NCI-H2107 treated with DMSO at 0.1 percent for 48 hours (cell line): Measurements from ENCODE around the gene UBAC2.
"Not testable (repeated sequence)": the region's sequence is repeated elsewhere in the genome, so short reads cannot be mapped to it uniquely, and the experiment has no call there.

Experiments used
- DNase-seq: peaks from one replicate; lab custom pipeline; 2025; ENCODE audit not compliant: unreplicated experiment; lab: John Stamatoyannopoulos, UW

The UBAC2 gene

GRCh38 chr13:99407906-99408702, 207.4 kb downstream of the UBAC2 start:
- no peak for DNase-seq

DNA sequence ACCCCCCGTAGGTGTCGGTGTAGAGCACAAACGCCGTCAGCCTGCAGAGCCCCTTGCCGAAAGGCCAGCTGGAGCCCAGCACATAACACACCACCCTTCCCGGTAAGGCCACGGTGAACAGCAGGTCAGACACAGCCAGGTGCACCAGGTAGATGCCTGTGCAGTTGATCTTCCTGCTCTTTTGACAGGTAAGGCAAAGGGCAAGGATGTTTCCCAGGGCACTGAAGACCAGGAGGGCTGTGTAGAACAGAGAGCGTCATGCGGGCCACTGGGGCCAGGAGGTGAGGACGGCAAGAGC, 208.0 kb downstream of the UBAC2 start:
- DNase-seq, result no peak

DNA sequence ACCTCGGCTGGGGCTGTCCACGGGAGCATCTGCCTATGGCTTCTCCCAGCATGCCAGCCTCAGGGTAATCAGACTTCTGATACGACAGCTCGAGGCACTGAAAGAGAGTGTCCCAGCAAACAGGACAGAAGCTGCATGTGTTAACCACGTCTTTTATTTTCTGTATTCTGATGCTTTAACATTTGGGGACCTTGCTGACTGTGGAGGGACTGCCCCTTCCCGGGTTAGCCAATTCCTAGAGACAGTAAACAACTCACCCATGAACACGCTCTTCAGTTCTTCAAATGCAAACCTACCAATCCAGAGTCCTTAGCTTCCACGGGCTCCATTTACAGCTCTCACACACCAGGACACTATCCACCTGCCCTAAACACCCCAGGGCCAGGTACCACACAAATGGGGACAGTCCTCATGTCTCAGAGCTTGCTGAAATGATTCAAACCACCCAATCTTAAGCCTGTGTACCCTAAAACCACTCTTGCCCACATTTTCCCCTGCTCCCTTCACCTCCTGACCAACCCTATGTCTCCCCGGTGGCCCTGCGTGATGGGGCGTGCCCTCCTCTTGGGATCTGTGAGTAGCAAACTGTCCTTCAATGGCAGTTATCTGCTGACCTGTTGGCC, 208.9 kb downstream of the UBAC2 start:
- not testable (repeated sequence) for DNase-seq

DNA sequence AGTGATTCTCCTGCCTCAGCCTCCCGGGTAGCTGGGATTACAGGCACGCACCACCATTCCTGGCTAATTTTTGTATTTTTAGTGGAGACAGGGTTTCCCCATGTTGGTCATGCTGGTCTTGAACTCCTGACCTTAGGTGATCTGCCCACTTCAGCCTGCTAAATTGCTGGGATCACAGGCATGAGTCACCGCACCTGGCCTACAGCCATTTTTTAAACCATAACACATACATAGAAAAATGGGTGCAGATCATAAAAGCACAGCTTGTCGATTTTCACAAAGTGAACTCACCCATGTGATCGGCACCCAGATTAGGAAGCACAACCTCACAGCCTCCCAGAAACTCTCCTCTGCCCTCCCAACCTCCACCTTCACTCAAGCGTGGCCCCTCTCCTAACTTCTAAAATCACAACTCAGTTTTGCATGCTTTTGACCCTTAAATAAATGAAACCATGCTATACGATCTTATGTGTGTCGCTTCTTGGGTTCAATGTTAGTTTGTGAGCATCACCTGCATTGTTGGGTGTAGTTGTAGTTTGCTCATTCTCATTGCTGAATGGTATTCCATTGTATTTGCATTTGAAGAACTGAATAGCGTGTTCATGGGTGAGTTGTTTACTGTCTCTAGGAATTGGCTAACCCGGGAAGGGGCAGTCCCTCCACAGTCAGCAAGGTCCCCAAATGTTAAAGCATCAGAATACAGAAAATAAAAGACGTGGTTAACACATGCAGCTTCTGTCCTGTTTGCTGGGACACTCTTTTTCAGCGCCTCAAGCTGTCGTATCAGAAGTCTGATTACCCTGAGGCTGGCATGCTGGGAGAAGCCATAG, 210.2 kb downstream of the UBAC2 start:
- not testable (repeated sequence) for DNase-seq

GRCh38 chr13:99412856-99413255, 212.2 kb downstream of the UBAC2 start:
- no peak for DNase-seq

DNA sequence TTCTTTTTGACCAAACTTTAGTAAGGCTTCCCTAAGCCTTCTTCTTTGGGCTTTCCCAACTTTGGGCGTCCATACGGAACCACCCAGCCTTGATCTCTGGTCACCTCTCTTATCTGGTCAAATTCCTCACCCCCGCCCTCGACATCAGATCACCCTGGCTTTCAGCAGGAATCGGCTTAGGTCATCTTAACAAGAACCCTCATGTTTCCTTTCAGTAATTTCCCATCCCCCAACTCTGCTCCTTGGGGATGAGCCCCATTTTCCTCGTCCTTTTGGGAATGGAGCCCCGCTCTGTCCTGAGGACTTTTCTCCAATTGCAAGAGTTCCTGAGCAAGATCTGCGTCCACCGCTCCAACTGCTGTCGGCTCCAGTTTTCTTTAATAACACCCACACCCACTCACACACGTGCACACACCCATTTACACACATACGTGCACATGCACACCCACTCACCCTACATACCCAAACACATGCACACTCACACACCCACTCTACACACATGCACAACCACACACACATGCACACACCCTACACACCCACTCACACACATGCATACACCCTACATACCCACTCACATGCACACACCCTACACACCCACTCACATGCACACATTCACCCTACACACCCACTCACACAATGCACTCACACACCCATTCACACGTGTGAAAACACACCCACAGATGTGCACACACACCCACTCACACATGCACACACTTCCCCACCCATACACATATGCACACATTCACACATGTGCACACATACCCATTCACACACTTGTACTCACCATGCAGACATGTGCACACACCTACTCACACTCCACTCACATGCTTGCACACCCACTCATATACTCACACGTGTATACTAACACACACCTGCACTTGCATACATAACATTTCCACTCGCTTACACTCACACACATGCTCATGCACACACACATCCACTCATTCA, 213.7 kb downstream of the UBAC2 start:
- DNase-seq, result no peak

DNA sequence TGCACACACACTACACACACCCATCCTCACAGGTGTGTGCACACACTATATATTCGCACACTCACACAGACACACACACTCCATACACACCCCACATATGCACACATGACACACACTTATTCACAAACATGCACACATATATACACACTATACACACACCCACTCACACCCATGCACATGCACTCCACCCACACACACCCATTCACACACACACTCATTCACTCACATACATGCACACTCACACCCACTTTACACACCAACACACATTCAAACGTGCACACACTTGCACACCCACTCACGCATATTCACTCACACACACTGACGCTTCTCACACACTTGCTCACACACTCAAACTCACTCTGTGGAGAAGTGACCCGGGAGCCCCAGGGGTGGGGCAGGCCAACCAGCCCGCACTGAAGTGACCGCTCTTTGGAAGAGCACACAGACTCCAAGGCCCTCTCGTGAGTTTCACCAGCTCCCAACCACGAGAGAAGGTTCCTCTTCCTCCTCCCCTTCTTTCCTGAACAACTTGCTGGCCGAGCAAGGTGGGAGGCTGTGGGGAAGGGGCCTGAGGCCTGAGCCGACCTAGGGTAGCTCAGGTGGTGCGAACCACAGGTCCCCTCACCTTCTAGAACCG, 214.5 kb downstream of the UBAC2 start:
- DNase-seq, result no peak

GRCh38 chr13:99415851-99416331, 215.2 kb downstream of the UBAC2 start:
- DNase-seq, result no peak

DNA sequence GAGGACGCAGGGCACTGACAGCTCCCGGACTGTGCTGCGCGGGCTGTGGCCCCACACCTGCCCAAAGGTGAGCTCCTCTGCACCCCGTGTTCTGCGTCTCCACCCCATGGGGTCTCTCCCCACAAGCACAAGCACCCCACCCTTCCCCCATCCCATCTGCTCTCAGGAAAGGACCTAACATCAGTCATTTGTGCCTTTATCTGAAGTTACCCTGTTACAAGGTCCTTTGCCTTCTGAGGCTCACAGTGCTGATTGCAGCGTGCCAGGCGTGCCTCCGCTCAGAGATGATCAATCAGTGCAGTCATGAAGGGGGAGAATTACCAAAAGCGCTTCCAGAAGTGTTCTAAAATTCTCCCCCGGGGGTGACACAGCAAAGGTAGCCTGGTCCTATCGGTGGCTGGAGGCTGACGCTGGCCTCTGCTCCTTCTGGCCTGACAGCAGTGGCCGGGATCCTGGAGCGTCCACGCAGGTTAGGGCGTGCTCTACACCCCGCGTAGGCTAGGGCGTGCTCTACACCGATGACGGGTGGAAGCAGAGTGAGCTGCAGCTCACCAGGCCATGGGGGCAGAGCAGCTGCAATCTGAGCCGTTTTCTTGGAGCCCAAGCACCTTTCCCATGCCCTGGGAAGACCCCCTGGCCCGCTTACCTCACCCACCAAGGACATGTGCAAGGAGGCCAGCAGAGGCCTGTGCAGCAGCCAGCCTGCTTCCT, 215.9 kb downstream of the UBAC2 start:
- DNase-seq, result no peak

GRCh38 chr13:99417201-99418102, 216.8 kb downstream of the UBAC2 start:
- DNase-seq, result no peak

GRCh38 chr13:99418103-99418842, 217.6 kb downstream of the UBAC2 start:
- DNase-seq, result no peak

DNA sequence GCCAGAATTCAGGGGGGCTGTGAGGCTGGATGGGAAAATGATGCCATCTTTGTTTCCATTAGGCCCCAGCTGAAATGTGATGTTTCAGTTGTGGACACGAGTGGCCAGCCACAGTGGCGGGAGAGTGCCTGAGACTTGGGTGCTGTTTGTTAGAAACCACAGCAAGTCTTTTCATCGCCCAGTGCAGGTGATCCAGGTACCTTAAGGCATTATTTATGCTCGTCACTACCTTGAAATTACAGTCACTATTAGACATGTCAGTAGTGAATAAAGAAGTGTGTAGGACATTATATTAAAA, 218.1 kb downstream of the UBAC2 start:
- no peak for DNase-seq

DNA sequence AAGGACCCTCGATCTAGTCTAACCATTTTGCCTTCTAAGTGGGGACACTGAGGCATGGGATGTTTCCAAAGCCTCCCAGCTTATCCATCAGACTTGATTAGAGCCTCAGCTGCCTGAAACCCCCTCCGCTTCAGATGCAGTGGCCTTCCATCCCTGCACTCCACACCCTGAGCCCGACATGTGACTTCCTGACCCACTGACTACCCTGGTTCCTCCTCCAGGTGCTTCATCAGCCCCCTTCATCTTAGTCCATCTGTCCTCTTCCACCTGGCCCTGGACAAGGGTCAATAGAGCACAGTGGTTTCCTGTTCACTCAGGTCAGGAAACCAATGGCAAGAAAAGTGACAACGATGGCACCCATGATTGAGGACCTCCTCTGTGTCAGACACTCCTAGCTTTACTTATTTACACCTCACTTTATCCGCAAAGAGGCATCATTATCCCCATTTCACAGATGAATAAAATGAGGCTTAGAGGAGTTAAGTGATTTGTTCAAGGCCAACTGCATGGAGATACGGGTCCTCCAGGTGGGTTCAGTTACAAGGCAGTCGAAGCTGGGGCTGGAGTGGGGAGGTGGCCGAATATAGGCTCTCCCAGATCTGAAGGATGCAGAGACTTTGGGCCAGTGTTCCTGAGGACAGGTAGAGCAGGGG, 219.1 kb downstream of the UBAC2 start:
- no peak for DNase-seq

DNA sequence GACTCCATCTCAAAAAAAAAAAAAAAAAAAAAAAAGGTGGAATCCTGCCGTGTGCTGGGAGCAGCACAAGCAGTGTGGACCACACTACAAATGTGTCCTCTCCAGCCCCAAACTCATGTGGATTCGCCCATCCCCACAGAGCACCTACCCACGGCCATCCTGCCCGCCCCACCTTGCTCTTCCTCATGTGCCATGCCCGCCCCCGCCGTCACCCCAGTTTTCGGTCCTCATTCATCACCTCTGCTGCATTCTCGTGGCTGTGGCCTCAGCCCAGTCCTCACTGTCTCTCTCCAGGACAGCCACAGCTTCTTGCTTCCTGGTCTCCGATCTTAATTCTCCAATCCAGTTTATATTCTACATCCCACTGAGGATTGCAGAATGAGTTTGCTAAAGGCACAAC, 220.6 kb downstream of the UBAC2 start:
- DNase-seq, result no peak

- DNase-seq, result no peak
Measured at GRCh38 chr13:99421758-99422585, 221.3 kb downstream of the UBAC2 start.

DNA sequence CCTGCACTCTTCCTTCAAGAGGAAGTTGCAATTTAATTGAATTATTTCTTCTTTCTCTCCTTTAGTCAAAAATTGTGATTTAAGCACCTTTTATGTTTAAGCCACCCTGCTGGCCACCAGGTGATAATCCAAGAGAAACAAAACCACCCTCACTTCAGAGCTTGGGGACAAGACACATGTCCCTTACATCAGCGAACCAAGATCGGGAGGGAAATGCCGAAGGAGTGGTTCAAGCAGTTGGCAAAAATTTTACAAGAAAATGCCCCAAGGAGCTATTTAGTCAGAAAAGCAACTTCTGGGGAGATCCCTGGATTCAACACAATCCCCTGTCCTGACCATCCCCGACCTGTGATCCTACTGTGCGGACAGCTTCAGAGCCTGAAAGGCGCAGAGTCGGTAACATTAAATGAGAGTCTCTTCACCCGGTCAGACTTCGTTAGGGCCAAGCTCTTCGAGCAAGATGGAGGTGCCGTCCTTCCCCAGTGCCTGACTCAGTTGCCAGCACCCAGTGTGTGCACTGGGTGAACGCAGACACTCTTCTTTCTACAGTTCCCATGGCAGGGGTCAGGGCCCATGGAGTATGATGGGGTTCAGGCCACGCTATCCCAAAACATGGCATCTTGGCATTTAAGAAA, 222.0 kb downstream of the UBAC2 start:
- no peak for DNase-seq
